ENCODE results near the gene GSDMA. TPM values are rescaled to one million over a fixed set of nuclear protein-coding genes. Genes with fewer than 3 reads are reported as not detected.
A peak's percentile ranks its signal among the peaks of the same experiment; 100 is the strongest.

GSDMA gene
- total RNA-seq, 1 donor from 2014 or later = not detected

DNA sequence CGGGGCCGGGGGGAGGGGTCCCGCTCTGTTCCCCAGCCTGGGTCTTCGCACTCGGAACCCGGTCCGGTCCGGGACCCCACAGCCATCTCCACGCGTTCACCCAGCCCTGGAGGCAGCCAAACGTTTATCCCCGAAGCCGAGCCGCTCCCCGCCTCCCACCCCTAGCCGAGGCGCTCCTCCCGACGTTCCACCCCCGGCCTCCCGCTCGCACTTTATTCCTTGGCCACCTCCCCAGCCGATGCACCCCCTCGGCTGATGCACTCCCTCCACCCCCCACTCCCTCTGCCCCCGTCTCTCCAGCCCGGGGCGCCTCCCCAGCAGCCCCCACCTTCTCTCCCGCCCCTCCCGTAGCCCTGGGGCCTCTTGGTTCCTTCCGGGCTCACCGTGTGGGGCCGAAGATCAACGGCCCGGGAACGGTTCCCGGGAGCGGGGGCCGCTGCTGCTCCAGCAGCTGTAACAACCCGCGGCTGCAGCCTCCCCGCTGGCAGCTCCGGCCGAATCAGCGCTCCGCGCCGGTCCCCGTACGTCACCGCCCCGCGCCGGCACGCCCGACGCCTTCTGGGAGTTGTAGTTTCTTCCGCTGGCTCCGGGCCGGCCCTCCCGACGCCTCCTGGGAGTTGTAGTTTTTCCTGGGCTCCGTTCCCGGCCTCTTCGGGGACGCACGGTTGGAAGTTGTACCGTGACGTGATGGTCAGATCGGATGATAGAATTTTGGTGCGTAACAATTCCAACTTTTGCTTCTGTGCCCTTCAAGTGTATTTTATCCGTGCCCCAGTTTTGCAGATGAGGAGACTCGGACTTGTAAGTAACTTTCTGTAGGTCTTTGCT lies 35.5 kb upstream of the GSDMA start, which contains the start of the genes LRRC3C and ORMDL3:
Gene LRRC3C (plus strand): TSS at position 632 of the 828 bp plus-strand sequence. CDS start 13,792 bp downstream, outside the sequence.
Gene ORMDL3 (minus strand): TSS at position 501 of the 828 bp plus-strand sequence. CDS start 3,398 bp downstream, outside the sequence.
- TF ChIP-seq, protein P1, sequence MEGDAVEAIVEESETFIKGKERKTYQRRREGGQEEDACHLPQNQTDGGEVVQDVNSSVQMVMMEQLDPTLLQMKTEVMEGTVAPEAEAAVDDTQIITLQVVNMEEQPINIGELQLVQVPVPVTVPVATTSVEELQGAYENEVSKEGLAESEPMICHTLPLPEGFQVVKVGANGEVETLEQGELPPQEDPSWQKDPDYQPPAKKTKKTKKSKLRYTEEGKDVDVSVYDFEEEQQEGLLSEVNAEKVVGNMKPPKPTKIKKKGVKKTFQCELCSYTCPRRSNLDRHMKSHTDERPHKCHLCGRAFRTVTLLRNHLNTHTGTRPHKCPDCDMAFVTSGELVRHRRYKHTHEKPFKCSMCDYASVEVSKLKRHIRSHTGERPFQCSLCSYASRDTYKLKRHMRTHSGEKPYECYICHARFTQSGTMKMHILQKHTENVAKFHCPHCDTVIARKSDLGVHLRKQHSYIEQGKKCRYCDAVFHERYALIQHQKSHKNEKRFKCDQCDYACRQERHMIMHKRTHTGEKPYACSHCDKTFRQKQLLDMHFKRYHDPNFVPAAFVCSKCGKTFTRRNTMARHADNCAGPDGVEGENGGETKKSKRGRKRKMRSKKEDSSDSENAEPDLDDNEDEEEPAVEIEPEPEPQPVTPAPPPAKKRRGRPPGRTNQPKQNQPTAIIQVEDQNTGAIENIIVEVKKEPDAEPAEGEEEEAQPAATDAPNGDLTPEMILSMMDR (conservative IDR thresholded peaks at IDR 0.05) = no peak
- Mint-ChIP-seq H3K27ac (peak within 1 kb of the TSS; percentile 94), H3K27me3 (no peaks in the 10 kb centered on the region), H3K9me3 (no peaks in the 10 kb centered on the region), H3K4me1 (ENCODE audit: unreplicated experiment) (peaks cover 27% of the 10 kb centered on the region), H3K4me3 (peak within 1 kb of the TSS; percentile 93), H3K36me3 (no peaks in the 10 kb centered on the region)
- DNase-seq (ENCODE audit: extremely low spot score, unreplicated experiment) = peak; percentile 97

DNA sequence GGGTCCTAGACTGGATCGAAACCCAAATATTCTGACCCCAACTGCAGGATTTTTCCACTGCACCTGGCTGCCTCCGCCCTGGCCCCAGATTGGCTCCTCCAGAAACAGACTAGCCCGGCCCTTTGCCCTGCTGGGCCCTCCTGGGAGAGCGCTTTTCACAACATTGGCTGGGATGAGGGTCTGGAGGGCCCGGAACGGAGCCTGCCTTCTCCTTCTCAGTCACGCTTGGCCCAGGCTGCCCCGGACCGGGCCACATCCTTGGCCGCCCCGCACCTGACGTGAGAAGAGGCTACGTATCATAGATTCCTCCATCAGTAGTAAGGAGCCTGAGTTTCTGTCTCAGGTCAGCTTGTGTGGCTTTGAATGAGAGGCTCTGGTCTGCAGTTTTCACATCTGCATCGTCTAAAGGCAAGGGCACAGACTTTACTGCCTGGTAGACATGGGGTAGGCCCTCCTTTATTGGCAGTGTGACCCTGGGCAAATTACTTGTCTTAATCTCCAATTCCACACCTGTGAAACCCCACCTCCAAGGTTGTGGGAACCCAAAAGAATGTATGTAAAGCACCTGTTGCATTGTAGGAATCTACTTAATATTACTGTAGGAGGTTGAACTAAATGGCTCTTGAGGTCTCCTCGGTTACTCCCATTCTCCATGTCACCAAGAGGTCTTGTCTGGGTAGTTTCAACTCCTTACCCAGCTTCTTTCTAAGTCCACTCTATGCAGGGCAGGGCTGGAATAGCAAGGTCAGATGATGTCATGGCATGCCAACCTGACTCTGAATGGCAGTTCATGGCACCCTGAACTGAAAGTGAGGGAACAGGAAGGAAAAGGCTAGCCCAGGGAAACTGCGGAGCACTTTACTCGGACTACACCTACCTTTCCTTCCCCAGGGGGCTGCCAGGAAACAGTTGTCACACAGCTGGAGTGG lies 34.6 kb upstream of the GSDMA start:
- Mint-ChIP-seq H3K4me1 (ENCODE audit: unreplicated experiment) (peaks cover 27% of the 10 kb centered on the region), H3K27me3 (no peaks in the 10 kb centered on the region), H3K36me3 (no peaks in the 10 kb centered on the region), H3K27ac (peak overlapping the region; percentile 94), H3K9me3 (no peaks in the 10 kb centered on the region), H3K4me3 (peak overlapping the region; percentile 93)
- DNase-seq (ENCODE audit: extremely low spot score, unreplicated experiment) = no peak
- TF ChIP-seq, protein P1 (conservative IDR thresholded peaks at IDR 0.05) = no peak

DNA sequence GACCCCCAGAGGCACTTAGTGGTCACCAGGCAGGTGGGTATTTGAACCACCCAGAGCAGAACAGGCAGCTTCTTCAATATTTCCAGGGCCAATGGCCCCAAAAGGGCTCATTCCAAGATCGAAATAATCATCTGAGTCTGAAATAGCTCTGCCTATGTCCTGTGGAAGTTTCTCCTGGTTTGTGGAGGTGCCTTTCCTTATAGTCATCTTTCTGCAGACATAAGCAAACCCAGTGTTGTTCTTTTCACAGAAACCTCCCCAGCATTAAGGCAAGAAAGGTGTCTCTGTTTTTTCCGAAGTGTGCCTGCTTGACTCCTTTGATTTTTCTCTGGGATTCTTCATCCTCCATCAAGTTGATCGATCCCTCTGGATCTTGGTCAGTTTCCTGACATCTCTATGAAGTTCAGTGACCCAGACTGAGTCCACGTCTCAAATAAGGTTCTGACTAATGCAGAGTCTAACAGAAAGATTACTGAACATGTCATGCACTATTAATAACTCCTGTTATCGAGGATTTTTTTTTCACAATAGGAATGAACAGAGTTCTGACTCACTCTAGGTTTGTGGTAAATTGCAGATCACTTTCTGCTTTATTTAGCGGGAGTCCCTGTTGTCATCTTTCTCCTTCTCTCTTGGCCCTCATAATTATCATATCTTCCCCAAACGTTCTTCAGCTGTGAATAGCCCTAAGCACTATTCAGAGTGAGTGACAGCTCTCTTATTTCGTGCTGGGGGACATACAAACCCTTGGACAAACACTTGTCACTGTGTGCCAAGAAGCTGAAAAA lies 33.8 kb upstream of the GSDMA start:
- H3K9me3 Mint-ChIP-seq = no peaks in the 10 kb centered on the region
- H3K36me3 Mint-ChIP-seq = no peaks in the 10 kb centered on the region
- no peak for DNase-seq (ENCODE audit: extremely low spot score, unreplicated experiment)
- H3K27ac Mint-ChIP-seq = peak overlapping the region; percentile 78
- TF ChIP-seq, protein P1 (conservative IDR thresholded peaks at IDR 0.05) = no peak
- H3K4me3 Mint-ChIP-seq = peak overlapping the region; percentile 73
- H3K4me1 Mint-ChIP-seq (ENCODE audit: unreplicated experiment) = peaks cover 27% of the 10 kb centered on the region
- no peaks in the 10 kb centered on the region for H3K27me3 Mint-ChIP-seq

DNA sequence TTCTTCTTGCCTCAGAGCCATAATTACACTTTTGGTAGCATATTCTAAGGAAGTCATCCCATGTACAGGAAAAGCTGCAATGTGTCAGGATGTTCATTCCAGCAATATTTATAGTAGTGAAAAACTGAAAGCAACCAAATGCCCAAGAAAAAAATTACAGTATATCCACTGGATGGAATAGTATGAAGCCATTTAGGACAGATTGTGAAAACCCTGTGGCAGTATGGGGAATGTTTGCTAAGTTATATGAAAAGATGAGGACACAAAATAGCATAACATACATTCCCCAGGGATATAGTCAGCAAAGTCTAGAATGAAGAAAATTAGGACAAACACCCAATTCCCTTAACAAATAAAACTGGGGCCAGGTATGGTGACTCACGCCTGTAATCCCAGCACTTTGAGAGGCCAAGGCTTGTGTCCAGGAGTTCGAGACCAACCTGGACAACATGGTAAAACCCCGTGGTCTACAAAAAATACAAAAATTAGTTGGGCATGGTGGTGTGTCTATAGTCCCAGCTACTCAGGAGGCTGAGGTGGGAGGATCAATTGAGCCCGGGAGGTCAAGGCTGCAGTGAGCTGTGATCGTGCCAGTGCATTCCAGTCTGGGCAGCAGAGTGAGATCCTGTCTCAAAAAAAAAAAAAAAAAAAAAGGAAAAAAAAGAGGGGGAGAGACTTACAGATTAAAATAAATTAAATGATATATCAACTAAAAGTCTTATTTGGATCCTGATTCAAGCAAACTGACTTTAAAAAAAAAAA lies 33.0 kb upstream of the GSDMA start:
- no peaks in the 10 kb centered on the region for H3K36me3 Mint-ChIP-seq
- no peaks in the 10 kb centered on the region for H3K9me3 Mint-ChIP-seq
- TF ChIP-seq, protein P1 (conservative IDR thresholded peaks at IDR 0.05) = no peak
- peak overlapping the region; percentile 73 for H3K4me3 Mint-ChIP-seq
- no peak for DNase-seq (ENCODE audit: extremely low spot score, unreplicated experiment)
- peak overlapping the region; percentile 78 for H3K27ac Mint-ChIP-seq
- peaks cover 23% of the 10 kb centered on the region for H3K4me1 Mint-ChIP-seq (ENCODE audit: unreplicated experiment)
- H3K27me3 Mint-ChIP-seq = no peaks in the 10 kb centered on the region

Data from type B pancreatic cell (in vitro differentiated cells).